ENCODE results near the gene TUBGCP3. TPM values are rescaled to one million over a fixed set of nuclear protein-coding genes. Genes with fewer than 3 reads are reported as not detected.

The TUBGCP3 gene
- total RNA-seq, 1 donor from 2014 or later = 16.4 TPM

DNA sequence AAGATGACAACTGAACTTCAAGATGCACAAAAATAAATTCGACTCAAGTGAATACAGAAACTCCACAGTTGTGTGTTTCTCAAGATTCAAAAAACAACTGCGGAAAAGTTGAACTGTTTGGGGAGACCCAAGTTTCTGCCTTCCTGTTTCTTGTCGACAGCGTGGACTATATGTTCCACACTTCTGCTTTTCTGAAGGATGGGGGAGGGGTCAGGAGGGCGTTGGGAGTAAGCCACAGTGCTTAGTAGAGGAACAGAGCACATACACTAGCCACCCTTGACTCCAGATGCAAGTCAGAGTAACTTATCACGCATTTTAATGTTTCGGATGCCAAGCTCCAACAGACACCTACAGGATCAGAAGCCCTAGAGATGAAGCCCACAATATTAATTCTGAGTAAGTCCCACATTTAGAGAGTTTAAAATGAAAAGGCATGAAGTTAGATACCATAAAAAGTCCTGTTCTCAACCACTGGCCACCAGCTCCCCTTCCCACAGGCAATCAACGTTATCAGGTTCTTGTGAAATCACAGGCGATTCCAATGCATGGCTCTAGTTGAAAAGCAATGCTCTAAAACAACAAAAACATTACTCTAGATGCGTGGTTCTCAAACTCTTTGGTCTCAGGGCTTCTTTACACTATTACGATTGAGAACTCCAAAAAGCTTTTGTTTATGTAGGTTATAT, 4.2 kb downstream of the TUBGCP3 start:
- no peak for ATAC-seq
- DNase-seq (ENCODE audit: missing footprints) = no peak

GRCh38 chr13:112582263-112582662, 5.7 kb downstream of the TUBGCP3 start:
- DNase-seq (ENCODE audit: missing footprints) (no peak), ATAC-seq (no peak)
- intact Hi-C loops (cut with DNase I) = no loop called here

More for the DNA sequence above, 4.2 kb downstream of the TUBGCP3 start:
- intact Hi-C loops (cut with DNase I) = no loop called here

DNA sequence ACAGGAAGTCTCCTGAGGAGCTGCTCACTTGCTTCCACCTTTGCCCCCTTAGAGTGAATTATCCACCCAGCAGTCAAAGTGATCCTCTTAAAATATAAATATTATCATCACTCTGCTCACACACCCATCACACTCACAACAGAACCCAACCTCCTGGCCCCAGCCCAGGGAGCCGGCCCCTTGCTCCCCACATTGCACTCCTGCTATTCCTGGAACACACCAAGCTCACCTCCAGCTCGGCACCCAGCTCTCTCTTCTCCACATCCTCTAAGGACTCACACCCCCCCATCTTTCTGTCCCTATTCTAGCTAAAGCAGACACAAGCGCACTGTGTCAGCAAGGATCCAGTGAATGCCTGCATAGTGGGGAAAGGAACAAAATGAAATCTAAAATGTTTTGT, 7.0 kb downstream of the TUBGCP3 start:
- ATAC-seq (no peak), DNase-seq (ENCODE audit: missing footprints) (no peak)
- intact Hi-C loops (cut with DNase I) = no loop called here

GRCh38 chr13:112580211-112580610, 7.7 kb downstream of the TUBGCP3 start:
- intact Hi-C loops (cut with DNase I) = no loop called here
- DNase-seq (ENCODE audit: missing footprints) = no peak
- ATAC-seq = no peak

GRCh38 chr13:112579310-112579843, 8.6 kb downstream of the TUBGCP3 start:
- ATAC-seq (no peak), DNase-seq (ENCODE audit: missing footprints) (no peak)
- intact Hi-C loops (cut with DNase I) = no loop called here

DNA sequence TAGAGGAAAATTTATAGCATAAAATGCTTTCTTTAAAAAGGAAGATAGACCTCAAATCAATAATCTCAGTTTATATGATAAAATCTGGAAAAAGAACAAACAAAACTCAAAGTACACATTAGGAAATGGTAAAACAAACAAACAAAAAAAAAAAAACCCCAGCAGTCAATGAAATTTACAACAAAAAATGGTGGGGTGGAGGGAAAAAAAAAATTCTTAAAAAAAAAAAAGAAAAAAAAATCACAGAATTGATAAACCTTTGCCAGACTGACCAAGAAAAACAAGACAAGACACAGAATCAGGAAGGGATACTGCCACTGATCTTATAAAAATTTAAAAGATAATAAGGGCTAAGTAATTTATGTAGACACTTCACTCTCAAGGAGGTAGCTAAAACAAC, 11.2 kb downstream of the TUBGCP3 start:
- no peak for ATAC-seq
- intact Hi-C loops (cut with DNase I) = no loop called here
- no peak for DNase-seq (ENCODE audit: missing footprints)

GRCh38 chr13:112576191-112576590, 11.8 kb downstream of the TUBGCP3 start:
- ATAC-seq (no peak), DNase-seq (ENCODE audit: missing footprints) (no peak)
- intact Hi-C loops (cut with DNase I) = no loop called here

DNA sequence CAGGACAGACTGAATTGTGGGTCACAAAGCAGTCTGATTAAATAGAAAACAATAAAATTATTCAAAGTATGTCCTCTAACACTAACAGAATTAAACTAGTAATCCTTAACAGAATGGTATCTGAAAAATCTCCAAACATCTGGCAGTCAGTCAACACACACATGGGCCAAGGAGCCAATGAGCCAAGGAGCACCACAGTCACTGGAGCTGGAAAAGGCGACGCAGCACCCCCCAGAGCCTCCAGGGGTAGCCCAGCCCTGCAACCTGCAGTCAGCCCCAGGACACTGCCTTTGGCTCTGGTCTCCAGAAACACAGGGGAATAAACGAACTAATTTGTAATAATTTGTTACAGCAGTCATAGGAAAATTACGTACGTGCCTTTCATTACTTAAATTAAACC, 12.3 kb downstream of the TUBGCP3 start:
- ATAC-seq (no peak), DNase-seq (ENCODE audit: missing footprints) (no peak)
- intact Hi-C loops (cut with DNase I) = no loop called here

DNA sequence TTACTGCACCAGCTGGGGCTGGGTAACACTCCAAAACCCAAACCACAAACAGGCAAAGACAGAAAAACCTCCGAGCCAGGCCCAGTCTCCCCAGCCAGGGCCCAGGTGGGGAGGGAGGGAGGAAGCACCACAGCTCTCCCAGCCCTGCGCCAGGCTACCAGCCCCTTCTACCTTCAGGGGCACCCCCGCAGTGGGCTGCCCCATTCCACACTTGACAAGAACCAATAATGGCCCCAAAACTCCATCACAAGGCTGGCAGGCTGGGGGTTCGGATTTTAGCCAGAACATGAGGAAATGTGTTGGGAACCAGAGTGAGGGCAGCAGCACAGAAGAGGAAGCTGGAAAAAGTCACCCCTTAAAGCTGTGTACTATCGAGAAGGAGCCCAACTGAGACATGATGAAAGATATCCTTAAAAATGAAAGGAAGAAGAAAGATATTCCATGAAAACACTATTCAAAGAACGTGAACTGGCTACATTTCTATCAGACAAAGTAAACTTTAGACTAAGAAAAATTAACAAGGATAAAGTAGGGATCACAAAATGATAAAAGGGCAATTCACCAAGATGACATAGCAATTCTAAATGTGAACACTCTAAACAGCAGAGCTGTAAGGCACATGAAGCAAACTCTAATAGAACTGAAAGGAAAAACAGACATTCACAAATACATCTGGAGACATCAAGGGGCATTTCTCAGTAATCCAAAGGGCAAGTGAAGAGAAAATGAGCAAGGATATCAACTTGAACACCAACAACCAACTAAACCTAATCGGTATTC, 12.9 kb downstream of the TUBGCP3 start:
- ATAC-seq (no peak), DNase-seq (ENCODE audit: missing footprints) (no peak)
- intact Hi-C loops (cut with DNase I) = no loop called here

- DNase-seq (ENCODE audit: missing footprints) (no peak), ATAC-seq (no peak)
- intact Hi-C loops (cut with DNase I) = no loop called here
Measured at GRCh38 chr13:112574416-112574815, 13.5 kb downstream of the TUBGCP3 start.

DNA sequence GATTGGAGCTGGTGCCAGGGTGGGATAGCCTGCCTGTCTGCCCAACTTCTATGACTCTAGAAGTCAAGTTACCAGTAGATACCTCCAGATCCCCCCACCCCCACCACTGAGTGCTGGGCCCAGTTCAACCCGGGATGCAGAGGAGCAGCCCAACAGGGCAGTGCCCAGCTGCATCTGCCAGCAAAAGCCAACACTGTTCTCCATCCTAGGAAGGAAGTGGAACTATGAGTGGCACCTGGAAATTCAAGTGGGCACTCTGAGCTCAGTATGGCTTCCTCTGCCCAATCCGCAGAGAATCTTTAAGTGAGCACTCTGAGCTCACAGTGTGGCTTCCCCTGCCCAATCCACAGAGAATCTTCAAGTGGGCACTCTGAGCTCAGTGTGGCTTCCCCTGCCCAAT, 14.2 kb downstream of the TUBGCP3 start:
- no peak for ATAC-seq
- intact Hi-C loops (cut with DNase I) = no loop called here
- DNase-seq (ENCODE audit: missing footprints) = no peak

- intact Hi-C loops (cut with DNase I) = no loop called here
- DNase-seq (ENCODE audit: missing footprints) = no peak
- no peak for ATAC-seq
Measured at GRCh38 chr13:112572366-112572765, 15.6 kb downstream of the TUBGCP3 start.

- ATAC-seq = no peak
Measured at GRCh38 chr13:112569821-112570220, 18.1 kb downstream of the TUBGCP3 start.

DNA sequence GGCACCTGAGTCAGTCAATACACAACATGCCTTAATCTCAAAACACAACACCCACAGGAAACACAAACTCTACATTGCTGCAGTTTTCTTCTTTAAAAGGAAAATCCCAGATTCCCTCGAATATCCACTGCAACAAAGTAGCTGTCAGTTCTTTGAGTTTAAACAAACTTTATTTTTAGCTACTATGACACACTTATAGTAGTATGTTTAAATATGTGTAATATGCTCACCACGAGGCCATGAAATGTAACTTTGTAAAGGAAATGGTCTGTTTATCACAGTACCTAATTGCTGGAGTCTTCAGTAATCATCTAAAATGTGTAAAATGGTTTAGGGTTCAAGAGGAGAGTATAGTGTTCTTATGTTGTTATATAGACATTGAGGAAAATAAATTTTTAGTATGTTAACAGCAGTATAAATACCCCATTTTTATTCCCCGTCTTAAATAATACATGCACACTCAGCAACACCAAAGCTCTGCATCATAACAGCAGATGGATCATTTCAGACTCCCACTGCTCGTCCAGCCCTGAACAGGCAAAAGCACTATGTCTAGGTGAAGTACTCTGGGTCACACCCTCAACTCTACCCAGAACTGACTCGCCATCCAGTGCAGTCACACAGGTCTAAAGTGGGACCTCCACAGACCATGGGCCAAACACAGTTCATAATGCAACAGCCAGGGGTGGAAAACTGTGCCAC, 20.6 kb downstream of the TUBGCP3 start:
- DNase-seq (ENCODE audit: missing footprints) (no peak), ATAC-seq (no peak)
- intact Hi-C loops (cut with DNase I) = no loop called here

More at GRCh38 chr13:112569821-112570220, 18.1 kb downstream of the TUBGCP3 start:
- intact Hi-C loops (cut with DNase I) = no loop called here
- no peak for DNase-seq (ENCODE audit: missing footprints)

DNA sequence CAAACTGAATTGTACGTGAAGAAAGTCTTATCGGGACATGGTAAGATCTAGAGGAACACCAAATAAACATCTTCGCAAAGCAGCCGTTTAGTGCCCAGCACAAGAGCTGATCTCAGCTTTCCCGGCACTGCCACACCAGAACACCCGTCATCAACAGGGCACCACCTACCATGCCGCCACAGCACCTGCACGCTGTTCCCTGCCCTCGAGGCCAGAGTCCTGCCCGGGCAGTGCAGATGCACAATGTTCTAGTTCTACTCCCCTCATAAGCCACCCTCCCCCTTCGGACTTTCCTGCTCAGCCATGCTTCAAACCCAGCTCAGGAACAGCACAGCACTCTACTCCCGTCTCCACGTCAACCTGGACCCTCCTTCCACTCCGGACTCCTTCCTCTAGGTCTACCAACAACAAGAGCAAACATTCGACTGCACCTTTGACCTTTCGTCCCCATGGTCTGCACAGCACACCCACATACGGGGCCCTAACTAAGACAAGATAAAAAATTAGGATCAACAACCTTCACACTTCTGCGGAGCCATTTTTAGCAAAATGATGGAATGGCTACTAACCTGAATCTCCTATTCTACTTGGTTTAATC, 25.1 kb downstream of the TUBGCP3 start:
- ATAC-seq = no peak
- intact Hi-C loops (cut with DNase I) = no loop called here
- no peak for DNase-seq (ENCODE audit: missing footprints)

- intact Hi-C loops (cut with DNase I) = no loop called here
- ATAC-seq (no peak), DNase-seq (ENCODE audit: missing footprints) (no peak)
Measured at GRCh38 chr13:112562254-112562653, 25.7 kb downstream of the TUBGCP3 start.

- intact Hi-C loops (cut with DNase I) = no loop called here
- DNase-seq (ENCODE audit: missing footprints) (no peak), ATAC-seq (no peak)
Measured at GRCh38 chr13:112561478-112561877, 26.5 kb downstream of the TUBGCP3 start.

GRCh38 chr13:112558696-112559418, 29.1 kb downstream of the TUBGCP3 start:
- DNase-seq (ENCODE audit: missing footprints) (no peak), ATAC-seq (no peak)
- intact Hi-C loops (cut with DNase I) = no loop called here

- intact Hi-C loops (cut with DNase I) = no loop called here
- DNase-seq (ENCODE audit: missing footprints) = no peak
- no peak for ATAC-seq
Measured at GRCh38 chr13:112556600-112556999, 31.4 kb downstream of the TUBGCP3 start.
